ENCODE results near the gene EHF.

DNA sequence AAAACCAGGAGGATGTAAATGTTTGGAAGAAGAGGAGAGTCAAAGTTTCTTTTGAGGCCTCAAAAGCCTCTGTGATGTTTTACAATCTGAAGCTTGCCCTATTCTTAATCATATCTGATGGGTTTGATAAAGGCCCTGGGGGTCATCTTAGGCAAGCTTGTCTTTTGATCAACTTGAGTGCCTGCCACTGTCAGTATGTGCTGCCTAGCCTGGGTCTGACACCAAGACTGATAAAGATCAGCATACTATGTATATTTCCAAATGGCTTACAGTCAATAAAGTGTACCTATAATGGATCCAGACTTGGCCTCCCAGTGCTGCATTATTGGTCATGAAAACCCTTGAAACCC lies 12.7 kb downstream of the EHF start:
- TF ChIP-seq, protein P1, sequence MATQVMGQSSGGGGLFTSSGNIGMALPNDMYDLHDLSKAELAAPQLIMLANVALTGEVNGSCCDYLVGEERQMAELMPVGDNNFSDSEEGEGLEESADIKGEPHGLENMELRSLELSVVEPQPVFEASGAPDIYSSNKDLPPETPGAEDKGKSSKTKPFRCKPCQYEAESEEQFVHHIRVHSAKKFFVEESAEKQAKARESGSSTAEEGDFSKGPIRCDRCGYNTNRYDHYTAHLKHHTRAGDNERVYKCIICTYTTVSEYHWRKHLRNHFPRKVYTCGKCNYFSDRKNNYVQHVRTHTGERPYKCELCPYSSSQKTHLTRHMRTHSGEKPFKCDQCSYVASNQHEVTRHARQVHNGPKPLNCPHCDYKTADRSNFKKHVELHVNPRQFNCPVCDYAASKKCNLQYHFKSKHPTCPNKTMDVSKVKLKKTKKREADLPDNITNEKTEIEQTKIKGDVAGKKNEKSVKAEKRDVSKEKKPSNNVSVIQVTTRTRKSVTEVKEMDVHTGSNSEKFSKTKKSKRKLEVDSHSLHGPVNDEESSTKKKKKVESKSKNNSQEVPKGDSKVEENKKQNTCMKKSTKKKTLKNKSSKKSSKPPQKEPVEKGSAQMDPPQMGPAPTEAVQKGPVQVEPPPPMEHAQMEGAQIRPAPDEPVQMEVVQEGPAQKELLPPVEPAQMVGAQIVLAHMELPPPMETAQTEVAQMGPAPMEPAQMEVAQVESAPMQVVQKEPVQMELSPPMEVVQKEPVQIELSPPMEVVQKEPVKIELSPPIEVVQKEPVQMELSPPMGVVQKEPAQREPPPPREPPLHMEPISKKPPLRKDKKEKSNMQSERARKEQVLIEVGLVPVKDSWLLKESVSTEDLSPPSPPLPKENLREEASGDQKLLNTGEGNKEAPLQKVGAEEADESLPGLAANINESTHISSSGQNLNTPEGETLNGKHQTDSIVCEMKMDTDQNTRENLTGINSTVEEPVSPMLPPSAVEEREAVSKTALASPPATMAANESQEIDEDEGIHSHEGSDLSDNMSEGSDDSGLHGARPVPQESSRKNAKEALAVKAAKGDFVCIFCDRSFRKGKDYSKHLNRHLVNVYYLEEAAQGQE (IDR thresholded peaks at IDR 0.05; ENCODE audit: insufficient read depth in 1 of 2, low read depth in 2 of 2, low read length in 1 of 2): no peak
- TF ChIP-seq, protein P2, sequence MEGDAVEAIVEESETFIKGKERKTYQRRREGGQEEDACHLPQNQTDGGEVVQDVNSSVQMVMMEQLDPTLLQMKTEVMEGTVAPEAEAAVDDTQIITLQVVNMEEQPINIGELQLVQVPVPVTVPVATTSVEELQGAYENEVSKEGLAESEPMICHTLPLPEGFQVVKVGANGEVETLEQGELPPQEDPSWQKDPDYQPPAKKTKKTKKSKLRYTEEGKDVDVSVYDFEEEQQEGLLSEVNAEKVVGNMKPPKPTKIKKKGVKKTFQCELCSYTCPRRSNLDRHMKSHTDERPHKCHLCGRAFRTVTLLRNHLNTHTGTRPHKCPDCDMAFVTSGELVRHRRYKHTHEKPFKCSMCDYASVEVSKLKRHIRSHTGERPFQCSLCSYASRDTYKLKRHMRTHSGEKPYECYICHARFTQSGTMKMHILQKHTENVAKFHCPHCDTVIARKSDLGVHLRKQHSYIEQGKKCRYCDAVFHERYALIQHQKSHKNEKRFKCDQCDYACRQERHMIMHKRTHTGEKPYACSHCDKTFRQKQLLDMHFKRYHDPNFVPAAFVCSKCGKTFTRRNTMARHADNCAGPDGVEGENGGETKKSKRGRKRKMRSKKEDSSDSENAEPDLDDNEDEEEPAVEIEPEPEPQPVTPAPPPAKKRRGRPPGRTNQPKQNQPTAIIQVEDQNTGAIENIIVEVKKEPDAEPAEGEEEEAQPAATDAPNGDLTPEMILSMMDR (IDR thresholded peaks at IDR 0.05): no peak
- TF ChIP-seq SIN3A (IDR thresholded peaks at IDR 0.05; ENCODE audit: borderline replicate concordance, insufficient read depth, low read depth, low read length): no peak
